Trophoblast cell (in vitro differentiated cells and primary cell): ENCODE measurements around the gene TCTN2.
A peak's percentile ranks its signal among the peaks of the same experiment; 100 is the strongest.

Experiments used
- DNase-seq, 2 donors: peaks; one replicate each; pipeline ENCODE4 v3.0.0-alpha.2; 2016
- H2AFZ ChIP-seq: 2 replicates; pipeline ENCODE4 v1.6.1; 2013; ENCODE audit warnings: low read length, moderate library complexity, mild to moderate bottlenecking; ENCODE audit not compliant: insufficient read depth, poor library complexity
- H2AK5ac ChIP-seq: 2 replicates; pipeline ENCODE4 v1.6.1; 2013; ENCODE audit warnings: mild to moderate bottlenecking, low read length
- H2BK120ac ChIP-seq: 2 replicates; pipeline ENCODE4 v1.6.1; 2013; ENCODE audit warnings: low read length, mild to moderate bottlenecking, moderate library complexity; ENCODE audit not compliant: insufficient read depth, poor library complexity
- H2BK12ac ChIP-seq: 2 replicates; pipeline ENCODE4 v1.6.1; 2013; ENCODE audit warnings: mild to moderate bottlenecking, low read length, moderate library complexity
- H2BK5ac ChIP-seq: 2 replicates; pipeline ENCODE4 v1.6.1; 2013; ENCODE audit warnings: low read length, low read depth, moderate library complexity, mild to moderate bottlenecking; ENCODE audit not compliant: poor library complexity
- H3K14ac ChIP-seq: 2 replicates; pipeline ENCODE4 v1.6.1; 2013; ENCODE audit warnings: mild to moderate bottlenecking, low read length
- H3K18ac ChIP-seq: 2 replicates; pipeline ENCODE4 v1.6.1; 2013; ENCODE audit warnings: mild to moderate bottlenecking, low read length
- H3K23ac ChIP-seq: 2 replicates; pipeline ENCODE4 v1.6.1; 2013; ENCODE audit warnings: low read length
- H3K27ac ChIP-seq: 2 replicates; pipeline ENCODE4 v1.5.1; 2013; ENCODE audit warnings: low read depth, mild to moderate bottlenecking, inconsistent platforms, low read length, moderate library complexity
- H3K27me3 ChIP-seq: 2 replicates; pipeline ENCODE4 v1.6.1; 2013; ENCODE audit warnings: inconsistent platforms, mild to moderate bottlenecking, low read length, moderate library complexity; ENCODE audit not compliant: insufficient read depth
- H3K36me3 ChIP-seq, 2 experiments: 1 replicate in 1 of 2; 2 replicates in 1 of 2; pipeline ENCODE4 v1.6.1; 2013; ENCODE audit warnings: low read length in 2 of 2, mild to moderate bottlenecking in 2 of 2, moderate library complexity in 1 of 2; ENCODE audit not compliant: insufficient read depth in 2 of 2, control insufficient read depth in 1 of 2
- H3K4ac ChIP-seq: 2 replicates; pipeline ENCODE4 v1.6.1; 2013; ENCODE audit warnings: low read depth, mild to moderate bottlenecking, low read length, moderate library complexity
- H3K4me1 ChIP-seq, 2 experiments: 1 replicate in 1 of 2; 2 replicates in 1 of 2; pipeline ENCODE4 v1.6.1; 2013; ENCODE audit warnings: low read length in 2 of 2, mild to moderate bottlenecking in 2 of 2, moderate library complexity in 1 of 2; ENCODE audit not compliant: insufficient read depth in 2 of 2, control insufficient read depth in 1 of 2
- H3K4me2 ChIP-seq: 2 replicates; pipeline ENCODE4 v1.6.1; 2013; ENCODE audit warnings: inconsistent platforms, mild to moderate bottlenecking, low read length, moderate library complexity
- H3K4me3 ChIP-seq: 2 replicates; pipeline ENCODE4 v1.5.1; 2013; ENCODE audit warnings: mild to moderate bottlenecking, low read depth, low read length, inconsistent platforms
- H3K79me1 ChIP-seq: one replicate; pipeline ENCODE4 v1.6.1; 2013; ENCODE audit warnings: low read length
- H3K79me2 ChIP-seq: 2 replicates; pipeline ENCODE4 v1.6.1; 2013; ENCODE audit warnings: low read length, mild to moderate bottlenecking; ENCODE audit not compliant: control insufficient read depth, insufficient read depth, poor library complexity
- H3K9ac ChIP-seq: 2 replicates; pipeline ENCODE4 v1.6.1; 2013; ENCODE audit warnings: mild to moderate bottlenecking, low read length
- H3K9me3 ChIP-seq: 2 replicates; pipeline ENCODE4 v1.6.1; 2013; ENCODE audit warnings: low read depth, mild to moderate bottlenecking, control low read depth, inconsistent platforms, low read length; ENCODE audit not compliant: insufficient read depth
- H4K12ac ChIP-seq: 2 replicates; pipeline ENCODE4 v1.6.1; 2013; ENCODE audit warnings: low read depth, mild to moderate bottlenecking, low read length, moderate library complexity
- H4K8ac ChIP-seq: 2 replicates; pipeline ENCODE4 v1.6.1; 2013; ENCODE audit warnings: low read depth, mild to moderate bottlenecking, low read length, moderate library complexity
- H4K91ac ChIP-seq: one replicate; pipeline ENCODE4 v1.6.1; 2013; ENCODE audit warnings: low read depth, mild to moderate bottlenecking, low read length, moderate library complexity
- WGBS: extraction: QIAGEN DNeasy Blood & Tissue Kit; methylation state at CpG from one replicate; pipeline ENCODE4 v1.1.7; 2013; ENCODE audit warnings: missing lambda C conversion rate; ENCODE audit not compliant: insufficient read length, insufficient coverage; ENCODE audit errors: extremely low coverage; 5-methylcytosine and 5-hydroxymethylcytosine counted together

TCTN2 gene

GRCh38 chr12:123748661-123749060, 77.7 kb downstream of the TCTN2 start:
- no peak overlapping the region for H2BK5ac ChIP-seq
- H2BK120ac ChIP-seq = no peak overlapping the region
- no peak overlapping the region for H3K4me3 ChIP-seq
- H2BK12ac ChIP-seq = no peak overlapping the region
- WGBS = no CpG with 5 or more reads among the region's 4 CpGs
- no peaks in the 10 kb centered on the region for H3K79me1 ChIP-seq
- no peak overlapping the region for H3K23ac ChIP-seq
- H2AFZ ChIP-seq = no peak overlapping the region
- no peak overlapping the region for H3K14ac ChIP-seq
- H3K18ac ChIP-seq = no peak overlapping the region
- H3K27ac ChIP-seq = no peak overlapping the region
- peaks cover 29 to 39% of the 10 kb centered on the region in 2 experiments for H3K36me3 ChIP-seq
- no peak overlapping the region for H3K9ac ChIP-seq
- no peaks in the 10 kb centered on the region for H3K27me3 ChIP-seq
- no peak overlapping the region for H4K91ac ChIP-seq
- H3K4me1 ChIP-seq = no peaks in the 10 kb centered on the region
- no peak overlapping the region for H4K12ac ChIP-seq
- no peak overlapping the region for H4K8ac ChIP-seq
- H3K79me2 ChIP-seq = no peaks in the 10 kb centered on the region
- no peaks in the 10 kb centered on the region for H3K9me3 ChIP-seq
- DNase-seq = no peak
- H2AK5ac ChIP-seq = no peak overlapping the region
- no peak overlapping the region for H3K4ac ChIP-seq
- H3K4me2 ChIP-seq = no peak overlapping the region

- no peak for DNase-seq
- no peaks in the 10 kb centered on the region for H3K27me3 ChIP-seq
- H3K79me2 ChIP-seq = no peaks in the 10 kb centered on the region
- H2AK5ac ChIP-seq = no peak overlapping the region
- no peak overlapping the region for H4K12ac ChIP-seq
- WGBS = no CpG with 5 or more reads among the region's 10 CpGs
- no peak overlapping the region for H2AFZ ChIP-seq
- H3K4me3 ChIP-seq = no peak overlapping the region
- no peaks in the 10 kb centered on the region for H3K79me1 ChIP-seq
- no peak overlapping the region for H2BK5ac ChIP-seq
- no peak overlapping the region for H3K4me2 ChIP-seq
- no peak overlapping the region for H3K4ac ChIP-seq
- H3K4me1 ChIP-seq = no peaks in the 10 kb centered on the region
- no peak overlapping the region for H3K18ac ChIP-seq
- H3K27ac ChIP-seq = no peak overlapping the region
- no peak overlapping the region for H2BK120ac ChIP-seq
- H3K23ac ChIP-seq = no peak overlapping the region
- no peaks in the 10 kb centered on the region for H3K9me3 ChIP-seq
- no peak overlapping the region for H4K91ac ChIP-seq
- no peak overlapping the region for H2BK12ac ChIP-seq
- H3K9ac ChIP-seq = no peak overlapping the region
- no peak overlapping the region for H4K8ac ChIP-seq
- peaks cover 30 to 42% of the 10 kb centered on the region in 2 experiments for H3K36me3 ChIP-seq
- no peak overlapping the region for H3K14ac ChIP-seq
Measured at GRCh38 chr12:123749355-123749754, 78.4 kb downstream of the TCTN2 start.

GRCh38 chr12:123750159-123750656, 79.3 kb downstream of the TCTN2 start:
- WGBS = no CpG with 5 or more reads among the region's 8 CpGs
- no peak overlapping the region for H3K9ac ChIP-seq

GRCh38 chr12:123752046-123752445, 81.1 kb downstream of the TCTN2 start:
- Histone ChIP-seq H4K8ac (no peak overlapping the region), H3K9ac (no peak overlapping the region), H3K9me3 (no peaks in the 10 kb centered on the region), H3K23ac (no peak overlapping the region), H3K79me1 (no peaks in the 10 kb centered on the region), H3K14ac (no peak overlapping the region), H3K27ac (no peak overlapping the region), H3K4me2 (no peak overlapping the region), H4K12ac (no peak overlapping the region), H3K18ac (no peak overlapping the region), H2AFZ (no peak overlapping the region), H2BK5ac (no peak overlapping the region), H3K4me3 (no peak overlapping the region), H2BK120ac (no peak overlapping the region), H2BK12ac (no peak overlapping the region), H3K4me1 (no peaks in the 10 kb centered on the region), H3K36me3 (peaks cover 33 to 43% of the 10 kb centered on the region in 2 experiments), H4K91ac (no peak overlapping the region), H2AK5ac (no peak overlapping the region), H3K4ac (no peak overlapping the region), H3K27me3 (no peaks in the 10 kb centered on the region), H3K79me2 (no peaks in the 10 kb centered on the region)
- no CpG with 5 or more reads among the region's 3 CpGs for WGBS
- DNase-seq = no peak

More at GRCh38 chr12:123750159-123750656, 79.3 kb downstream of the TCTN2 start:
- Histone ChIP-seq H3K79me1 (no peaks in the 10 kb centered on the region), H2BK12ac (no peak overlapping the region), H3K79me2 (no peaks in the 10 kb centered on the region), H3K4me3 (no peak overlapping the region), H4K91ac (no peak overlapping the region), H2AK5ac (no peak overlapping the region), H4K8ac (no peak overlapping the region), H3K4ac (no peak overlapping the region), H3K4me2 (no peak overlapping the region), H3K36me3 (peaks cover 28 to 42% of the 10 kb centered on the region in 2 experiments), H3K4me1 (no peaks in the 10 kb centered on the region), H4K12ac (no peak overlapping the region), H3K23ac (no peak overlapping the region), H2AFZ (no peak overlapping the region), H3K18ac (no peak overlapping the region), H2BK120ac (no peak overlapping the region), H2BK5ac (no peak overlapping the region), H3K27ac (no peak overlapping the region), H3K27me3 (no peaks in the 10 kb centered on the region), H3K14ac (no peak overlapping the region), H3K9me3 (no peaks in the 10 kb centered on the region)
- DNase-seq = peak in 1 of 2 donors; percentile 25
